Left renal cortex interstitium (tissue), 4 donors: ENCODE results near the gene ADPRH. TPM values are rescaled to one million over a fixed set of nuclear protein-coding genes. Genes with fewer than 3 reads are reported as not detected.
A peak's percentile ranks its signal among the peaks of the same experiment; 100 is the strongest.
"Not testable (repeated sequence)": the region's sequence is repeated elsewhere in the genome, so short reads cannot be mapped to it uniquely, and the experiment has no call there.

Source experiments
- DNase-seq, 4 donors: peaks; one replicate each; pipeline ENCODE4 v3.0.0-alpha.2; 2013; ENCODE audit warnings: low read depth in 4 of 4, low spot score in 2 of 4, missing footprints in 1 of 4
- polyA plus RNA-seq, 4 donors: library from polyadenylated mRNA; unstranded; fragments of 120-200 nt; gene quantifications; one replicate each; pipeline ENCODE4 v1.2.1, GENCODE V29; 2013; ENCODE audit not compliant: insufficient read length in 4 of 4

Gene ADPRH
- polyA plus RNA-seq, 4 donors, result 5.9 to 7.1 (median 6.5) TPM

- not testable (repeated sequence) for DNase-seq
These were observed 15.6 kb downstream of the ADPRH start for GRCh38 chr3:119594929-119595328.

- DNase-seq, result no peak
These were observed 16.5 kb downstream of the ADPRH start for GRCh38 chr3:119595639-119596334.

- DNase-seq, result no peak
These were observed 17.1 kb downstream of the ADPRH start for GRCh38 chr3:119596398-119596797.

GRCh38 chr3:119597548-119598288 lies 18.4 kb downstream of the ADPRH start, which contains the start of gene PLA1A:
Gene PLA1A (plus strand): TSS chr3:119597885. CDS start chr3:119597914, 29 bp downstream.
- peak in 2 of 4 donors; percentile 13 to 46 for DNase-seq

GRCh38 chr3:119598410-119599098 lies 19.3 kb downstream of the ADPRH start:
- no peak for DNase-seq

GRCh38 chr3:119599558-119600174 lies 20.4 kb downstream of the ADPRH start:
- no peak for DNase-seq

GRCh38 chr3:119600732-119601131 lies 21.4 kb downstream of the ADPRH start:
- DNase-seq, result no peak

- DNase-seq, result no peak
These were observed 21.9 kb downstream of the ADPRH start for GRCh38 chr3:119601154-119601553.

- no peak for DNase-seq
These were observed 23.4 kb downstream of the ADPRH start for GRCh38 chr3:119602676-119603075.

- no peak for DNase-seq
These were observed 25.6 kb downstream of the ADPRH start for GRCh38 chr3:119604878-119605277.

GRCh38 chr3:119608405-119609000 lies 29.2 kb downstream of the ADPRH start:
- DNase-seq, result no peak

GRCh38 chr3:119609301-119609700 lies 30.0 kb downstream of the ADPRH start:
- DNase-seq, result no peak

GRCh38 chr3:119611664-119612063 lies 32.4 kb downstream of the ADPRH start:
- DNase-seq, result no peak

- no peak for DNase-seq
These were observed 33.9 kb downstream of the ADPRH start for GRCh38 chr3:119613201-119613600.

GRCh38 chr3:119613872-119614271 lies 34.6 kb downstream of the ADPRH start:
- DNase-seq, result no peak

- DNase-seq, result no peak
These were observed 36.8 kb downstream of the ADPRH start for GRCh38 chr3:119616056-119616455.

GRCh38 chr3:119619094-119619493 lies 39.8 kb downstream of the ADPRH start:
- DNase-seq, result no peak

- no peak for DNase-seq
These were observed 41.6 kb downstream of the ADPRH start for GRCh38 chr3:119620899-119621298.

GRCh38 chr3:119624002-119624720 lies 44.9 kb downstream of the ADPRH start:
- no peak for DNase-seq
